SK-N-SH (cell line): Measurements from ENCODE around the gene LDLR. TPM values are rescaled to one million over a fixed set of nuclear protein-coding genes. Genes with fewer than 3 reads are reported as not detected.

ENCODE experiments used
- CTCF ChIA-PET: fragments of 300-600, 350-600 bp; formaldehyde crosslinking; extraction: SDS; loops from one replicate; lab custom pipeline; 2021; lab: Yijun Ruan, JAX
- POLR2A ChIA-PET: fragments of 350-600 bp; sonication (Branson Sonifier 250); formaldehyde crosslinking; extraction: SDS; loops from one replicate; lab custom pipeline; 2020; ENCODE audit warnings: antibody characterized with exemption, inconsistent platforms; lab: Yijun Ruan, JAX
- DNase-seq: peaks from one replicate; pipeline ENCODE4 v3.0.0; 2012
- H2AFZ ChIP-seq: fragments of 200-600 bp; sonication (generic); 2 replicates; pipeline ENCODE4 v1.8.1; 2016; ENCODE audit warnings: antibody characterized with exemption, mild to moderate bottlenecking, low read depth
- H3F3A ChIP-seq: fragments of 200-600 bp; sonication (generic); replicated peaks from 2 replicates; pipeline ENCODE3; 2016; ENCODE audit warnings: antibody characterized with exemption, mild to moderate bottlenecking; ENCODE audit not compliant: insufficient read depth
- H3K27ac ChIP-seq, 2 experiments: fragments of 200-500 bp in 1 of 2; fragments of 200-600 bp in 1 of 2; sonication (Bioruptor generic) in 1 of 2; sonication (generic), shearing (Covaris generic) in 1 of 2; 2 replicates each; pipeline versions ENCODE4 v1.5.1 to v1.6.1; 2014 to 2016; ENCODE audit warnings: low read depth in 2 of 2, inconsistent platforms in 1 of 2, low read length in 1 of 2, mild to moderate bottlenecking in 1 of 2, mixed read lengths in 1 of 2
- H3K27me3 ChIP-seq: fragments of 200-600 bp; sonication (generic), shearing (Covaris generic); 2 replicates; pipeline ENCODE4 v1.6.1; 2016; ENCODE audit warnings: mixed run types; ENCODE audit not compliant: insufficient read depth
- H3K36me3 ChIP-seq, 2 experiments: fragments of 200-500 bp in 1 of 2; fragments of 200-600 bp in 1 of 2; sonication (Bioruptor generic) in 1 of 2; sonication (generic) in 1 of 2; replicated peaks in 1 of 2; 2 replicates each; pipeline versions ENCODE3 to v1.5.1; 2014 to 2016; ENCODE audit warnings: low read length in 1 of 2, mild to moderate bottlenecking in 1 of 2; ENCODE audit not compliant: insufficient read depth in 2 of 2, control insufficient read depth in 1 of 2
- H3K4me1 ChIP-seq, 2 experiments: fragments of 200-500 bp in 1 of 2; fragments of 200-600 bp in 1 of 2; sonication (Bioruptor generic) in 1 of 2; sonication (generic), shearing (Covaris generic) in 1 of 2; 2 replicates each; pipeline versions ENCODE4 v1.5.1 to v1.6.1; 2014 to 2016; ENCODE audit warnings: low read depth in 1 of 2, low read length in 1 of 2, mixed run types in 1 of 2; ENCODE audit not compliant: insufficient read depth in 2 of 2, control insufficient read depth in 1 of 2
- H3K4me2 ChIP-seq: fragments of 200-600 bp; sonication (generic), shearing (Covaris generic); 2 replicates; pipeline ENCODE4 v1.6.1; 2017; ENCODE audit warnings: mixed run types
- H3K4me3 ChIP-seq, 2 experiments: fragments of 200-500 bp in 1 of 2; fragments of 200-600 bp in 1 of 2; sonication (Bioruptor generic) in 1 of 2; sonication (generic), shearing (Covaris generic) in 1 of 2; 2 replicates each; pipeline versions ENCODE4 v1.5.1 to v1.8.1; 2014 to 2016; ENCODE audit warnings: low read depth in 2 of 2, inconsistent platforms in 1 of 2, low read length in 1 of 2, mild to moderate bottlenecking in 1 of 2, mixed read lengths in 1 of 2, moderate library complexity in 1 of 2
- H3K79me2 ChIP-seq: fragments of 200-600 bp; sonication (generic); 2 replicates; pipeline ENCODE4 v1.8.1; 2017; ENCODE audit warnings: mild to moderate bottlenecking; ENCODE audit not compliant: insufficient read depth
- H3K9ac ChIP-seq: fragments of 200-600 bp; sonication (generic); 2 replicates; pipeline ENCODE4 v1.6.1; 2017; ENCODE audit warnings: mixed run types
- H3K9me2 ChIP-seq: fragments of 200-600 bp; sonication (generic); 2 replicates; pipeline ENCODE4 v1.6.1; 2017; ENCODE audit warnings: mixed run types
- H3K9me3 ChIP-seq: fragments of 200-600 bp; sonication (generic); 2 replicates; pipeline ENCODE4 v1.6.1; 2017; ENCODE audit warnings: mixed run types, mild to moderate bottlenecking, moderate library complexity
- H4K20me1 ChIP-seq: fragments of 200-600 bp; sonication (generic); 2 replicates; pipeline ENCODE4 v1.6.1; 2017; ENCODE audit warnings: mild to moderate bottlenecking, mixed run types; ENCODE audit not compliant: insufficient read depth
- ELF1 ChIP-seq: IDR thresholded peaks from 2 replicates; pipeline ENCODE4 v1.4.0; 2012
- EZH2phosphoT487 ChIP-seq: fragments of 200-600 bp; sonication (generic); IDR thresholded peaks from 2 replicates; pipeline ENCODE4 v1.6.1; 2017; ENCODE audit warnings: low read depth, mixed run types, mild to moderate bottlenecking, antibody characterized with exemption, moderate library complexity, borderline replicate concordance
- FOSL2 ChIP-seq: IDR thresholded peaks from 2 replicates; pipeline ENCODE4 v1.4.0; 2012; ENCODE audit warnings: low read depth, mild to moderate bottlenecking, moderate library complexity, borderline replicate concordance
- GABPA ChIP-seq: IDR thresholded peaks from 2 replicates; pipeline ENCODE4 v1.4.0; 2012; ENCODE audit warnings: low read depth, mild to moderate bottlenecking
- JUND ChIP-seq: IDR thresholded peaks from 2 replicates; pipeline ENCODE4 v1.4.0; 2012
- MXI1 ChIP-seq: IDR thresholded peaks from 2 replicates; pipeline ENCODE4 v1.6.1; 2012; ENCODE audit warnings: mild to moderate bottlenecking, low read depth, low read length, improper control_type of control experiment
- NFIC ChIP-seq: IDR thresholded peaks from 2 replicates; pipeline ENCODE4 v1.4.0; 2012; ENCODE audit warnings: borderline replicate concordance
- POLR2AphosphoS5 ChIP-seq: IDR thresholded peaks from 2 replicates; pipeline ENCODE4 v1.6.1; 2012; ENCODE audit warnings: low read depth, low read length
- RCOR1 ChIP-seq: fragments of 150-350 bp; IDR thresholded peaks from 2 replicates; pipeline ENCODE4 v1.6.1; 2017; ENCODE audit warnings: antibody characterized with exemption, low read length
- WGBS: methylation state at CpG from one replicate; pipeline ENCODE4 v1.1.6; 2017; ENCODE audit warnings: low lambda C conversion rate; 5-methylcytosine and 5-hydroxymethylcytosine counted together
- polyA plus RNA-seq, 3 experiments: library from polyadenylated mRNA; depleted of rRNA; stranded (reverse); fragments of >200 nt; gene quantifications; 2 replicates each; pipeline ENCODE4 v1.2.3, GENCODE V29; 2012
- TF ChIP-seq, protein P1 (sequence below): fragments of 150-350 bp; IDR thresholded peaks from 2 replicates; pipeline ENCODE4 v1.6.1; 2016; ENCODE audit warnings: mild to moderate bottlenecking, low read depth, low read length
- TF ChIP-seq, protein P2 (sequence below): IDR thresholded peaks from 2 replicates; pipeline ENCODE4 v1.4.0; 2012; ENCODE audit warnings: low read depth, borderline replicate concordance
- TF ChIP-seq, protein P3 (sequence below): IDR thresholded peaks from 2 replicates; pipeline ENCODE4 v1.6.1; 2012; ENCODE audit warnings: mild to moderate bottlenecking, low read depth, low read length, moderate library complexity
- TF ChIP-seq, protein P4 (sequence below): fragments of 150-350 bp; IDR thresholded peaks from 2 replicates; pipeline ENCODE4 v1.6.1; 2017; ENCODE audit warnings: antibody characterized with exemption, low read length, low read depth, borderline replicate concordance
- TF ChIP-seq, protein P5 (sequence below): IDR thresholded peaks from 2 replicates; pipeline ENCODE4; 2012

The LDLR gene
- polyA plus RNA-seq, 1 of the 3 experiments (the other 2 are of a cell fraction) = 25.1 TPM

DNA sequence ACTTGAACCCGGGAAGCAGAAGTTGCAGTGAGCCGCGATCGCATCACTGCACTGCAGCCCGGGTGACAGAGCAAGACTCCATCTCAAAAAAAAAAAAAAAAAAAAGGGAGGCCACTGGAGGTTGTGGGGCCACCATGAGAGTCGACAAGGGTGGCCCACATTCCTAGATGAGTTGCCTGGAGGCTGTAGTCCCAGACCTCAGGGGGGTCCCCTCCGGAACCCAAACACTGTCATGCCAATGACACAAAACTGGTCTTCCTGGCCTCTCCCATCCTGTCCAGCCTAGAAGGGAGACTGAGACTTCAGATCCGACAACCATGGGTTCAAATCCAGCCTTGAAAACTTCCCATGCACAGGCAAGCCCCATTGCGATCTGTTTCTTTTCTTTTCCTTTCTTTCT lies 51.6 kb downstream of the LDLR start:
- H4K20me1 ChIP-seq = no peaks in the 10 kb centered on the region

More for the DNA sequence above, 51.6 kb downstream of the LDLR start:
- WGBS = 93% methylated on average over 9 of the region's 9 CpGs
- Histone ChIP-seq H3K4me1 (peaks cover 34% of the 10 kb centered on the region in 2 experiments; a peak in 3 of 4 replicates), H3K9me2 (no peaks in the 10 kb centered on the region), H3K27me3 (no peaks in the 10 kb centered on the region), H3K9me3 (no peaks in the 10 kb centered on the region), H2AFZ (no peak overlapping the region), H3K4me2 (no peak overlapping the region), H3K36me3 (peaks cover 0 to 2% of the 10 kb centered on the region in 2 experiments), H3K9ac (no peak overlapping the region), H3K27ac (no peak overlapping the region), H3K79me2 (no peaks in the 10 kb centered on the region), H3K4me3 (no peak overlapping the region), H3F3A (peaks cover 34% of the 10 kb centered on the region)
- TF ChIP-seq, protein P1, sequence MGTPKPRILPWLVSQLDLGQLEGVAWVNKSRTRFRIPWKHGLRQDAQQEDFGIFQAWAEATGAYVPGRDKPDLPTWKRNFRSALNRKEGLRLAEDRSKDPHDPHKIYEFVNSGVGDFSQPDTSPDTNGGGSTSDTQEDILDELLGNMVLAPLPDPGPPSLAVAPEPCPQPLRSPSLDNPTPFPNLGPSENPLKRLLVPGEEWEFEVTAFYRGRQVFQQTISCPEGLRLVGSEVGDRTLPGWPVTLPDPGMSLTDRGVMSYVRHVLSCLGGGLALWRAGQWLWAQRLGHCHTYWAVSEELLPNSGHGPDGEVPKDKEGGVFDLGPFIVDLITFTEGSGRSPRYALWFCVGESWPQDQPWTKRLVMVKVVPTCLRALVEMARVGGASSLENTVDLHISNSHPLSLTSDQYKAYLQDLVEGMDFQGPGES = no peak
- TF ChIP-seq FOSL2 (no peak), EZH2phosphoT487 (no peak), MXI1 (no peak), ELF1 (no peak), JUND (no peak), RCOR1 (no peak), NFIC (no peak), GABPA (no peak), POLR2AphosphoS5 (no peak)
- TF ChIP-seq, protein P2, sequence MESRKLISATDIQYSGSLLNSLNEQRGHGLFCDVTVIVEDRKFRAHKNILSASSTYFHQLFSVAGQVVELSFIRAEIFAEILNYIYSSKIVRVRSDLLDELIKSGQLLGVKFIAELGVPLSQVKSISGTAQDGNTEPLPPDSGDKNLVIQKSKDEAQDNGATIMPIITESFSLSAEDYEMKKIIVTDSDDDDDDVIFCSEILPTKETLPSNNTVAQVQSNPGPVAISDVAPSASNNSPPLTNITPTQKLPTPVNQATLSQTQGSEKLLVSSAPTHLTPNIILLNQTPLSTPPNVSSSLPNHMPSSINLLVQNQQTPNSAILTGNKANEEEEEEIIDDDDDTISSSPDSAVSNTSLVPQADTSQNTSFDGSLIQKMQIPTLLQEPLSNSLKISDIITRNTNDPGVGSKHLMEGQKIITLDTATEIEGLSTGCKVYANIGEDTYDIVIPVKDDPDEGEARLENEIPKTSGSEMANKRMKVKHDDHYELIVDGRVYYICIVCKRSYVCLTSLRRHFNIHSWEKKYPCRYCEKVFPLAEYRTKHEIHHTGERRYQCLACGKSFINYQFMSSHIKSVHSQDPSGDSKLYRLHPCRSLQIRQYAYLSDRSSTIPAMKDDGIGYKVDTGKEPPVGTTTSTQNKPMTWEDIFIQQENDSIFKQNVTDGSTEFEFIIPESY = no peak
- TF ChIP-seq, protein P3, sequence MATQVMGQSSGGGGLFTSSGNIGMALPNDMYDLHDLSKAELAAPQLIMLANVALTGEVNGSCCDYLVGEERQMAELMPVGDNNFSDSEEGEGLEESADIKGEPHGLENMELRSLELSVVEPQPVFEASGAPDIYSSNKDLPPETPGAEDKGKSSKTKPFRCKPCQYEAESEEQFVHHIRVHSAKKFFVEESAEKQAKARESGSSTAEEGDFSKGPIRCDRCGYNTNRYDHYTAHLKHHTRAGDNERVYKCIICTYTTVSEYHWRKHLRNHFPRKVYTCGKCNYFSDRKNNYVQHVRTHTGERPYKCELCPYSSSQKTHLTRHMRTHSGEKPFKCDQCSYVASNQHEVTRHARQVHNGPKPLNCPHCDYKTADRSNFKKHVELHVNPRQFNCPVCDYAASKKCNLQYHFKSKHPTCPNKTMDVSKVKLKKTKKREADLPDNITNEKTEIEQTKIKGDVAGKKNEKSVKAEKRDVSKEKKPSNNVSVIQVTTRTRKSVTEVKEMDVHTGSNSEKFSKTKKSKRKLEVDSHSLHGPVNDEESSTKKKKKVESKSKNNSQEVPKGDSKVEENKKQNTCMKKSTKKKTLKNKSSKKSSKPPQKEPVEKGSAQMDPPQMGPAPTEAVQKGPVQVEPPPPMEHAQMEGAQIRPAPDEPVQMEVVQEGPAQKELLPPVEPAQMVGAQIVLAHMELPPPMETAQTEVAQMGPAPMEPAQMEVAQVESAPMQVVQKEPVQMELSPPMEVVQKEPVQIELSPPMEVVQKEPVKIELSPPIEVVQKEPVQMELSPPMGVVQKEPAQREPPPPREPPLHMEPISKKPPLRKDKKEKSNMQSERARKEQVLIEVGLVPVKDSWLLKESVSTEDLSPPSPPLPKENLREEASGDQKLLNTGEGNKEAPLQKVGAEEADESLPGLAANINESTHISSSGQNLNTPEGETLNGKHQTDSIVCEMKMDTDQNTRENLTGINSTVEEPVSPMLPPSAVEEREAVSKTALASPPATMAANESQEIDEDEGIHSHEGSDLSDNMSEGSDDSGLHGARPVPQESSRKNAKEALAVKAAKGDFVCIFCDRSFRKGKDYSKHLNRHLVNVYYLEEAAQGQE = no peak
- TF ChIP-seq, protein P4, sequence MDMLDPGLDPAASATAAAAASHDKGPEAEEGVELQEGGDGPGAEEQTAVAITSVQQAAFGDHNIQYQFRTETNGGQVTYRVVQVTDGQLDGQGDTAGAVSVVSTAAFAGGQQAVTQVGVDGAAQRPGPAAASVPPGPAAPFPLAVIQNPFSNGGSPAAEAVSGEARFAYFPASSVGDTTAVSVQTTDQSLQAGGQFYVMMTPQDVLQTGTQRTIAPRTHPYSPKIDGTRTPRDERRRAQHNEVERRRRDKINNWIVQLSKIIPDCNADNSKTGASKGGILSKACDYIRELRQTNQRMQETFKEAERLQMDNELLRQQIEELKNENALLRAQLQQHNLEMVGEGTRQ = no peak
- TF ChIP-seq, protein P5, sequence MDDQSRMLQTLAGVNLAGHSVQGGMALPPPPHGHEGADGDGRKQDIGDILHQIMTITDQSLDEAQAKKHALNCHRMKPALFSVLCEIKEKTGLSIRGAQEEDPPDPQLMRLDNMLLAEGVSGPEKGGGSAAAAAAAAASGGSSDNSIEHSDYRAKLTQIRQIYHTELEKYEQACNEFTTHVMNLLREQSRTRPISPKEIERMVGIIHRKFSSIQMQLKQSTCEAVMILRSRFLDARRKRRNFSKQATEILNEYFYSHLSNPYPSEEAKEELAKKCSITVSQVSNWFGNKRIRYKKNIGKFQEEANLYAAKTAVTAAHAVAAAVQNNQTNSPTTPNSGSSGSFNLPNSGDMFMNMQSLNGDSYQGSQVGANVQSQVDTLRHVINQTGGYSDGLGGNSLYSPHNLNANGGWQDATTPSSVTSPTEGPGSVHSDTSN = no peak
- ChIA-PET POLR2A (interaction anchor here (0.7 kb wide), 2 partner anchors 60 to 713 kb away, joined by 3 to 4 read pairs; no protein-coding TSS in a partner anchor), CTCF (no interaction called here)
- no peak for DNase-seq
